GM21786 (cell line): Measurements from ENCODE around the gene RCAN2.

Experiments
- ATAC-seq: cut with Tn5 transposase; IDR thresholded peaks from one replicate; pipeline ENCODE4 v1.9.1; 2021; ENCODE audit not compliant: unreplicated experiment

The RCAN2 gene

DNA sequence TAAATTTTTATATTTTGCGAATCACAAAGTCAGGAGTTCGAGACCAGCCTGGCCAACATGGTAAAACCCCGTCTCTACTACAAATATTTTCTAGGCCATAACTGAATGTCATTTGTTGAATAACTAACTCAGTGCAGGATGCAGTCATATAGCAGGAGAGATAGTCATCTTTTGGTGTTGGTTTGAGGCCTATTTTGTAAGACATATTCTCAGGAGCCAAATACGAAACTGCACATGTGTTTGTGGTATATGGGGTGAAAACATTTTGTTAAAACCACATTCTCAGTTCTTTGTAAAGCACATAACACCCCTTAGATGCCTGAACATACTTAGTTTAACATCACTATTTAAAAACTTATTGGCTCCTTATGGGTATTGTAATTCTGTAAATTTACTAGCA lies 315.8 kb downstream of the RCAN2 start:
- ATAC-seq, result peak; percentile 74

DNA sequence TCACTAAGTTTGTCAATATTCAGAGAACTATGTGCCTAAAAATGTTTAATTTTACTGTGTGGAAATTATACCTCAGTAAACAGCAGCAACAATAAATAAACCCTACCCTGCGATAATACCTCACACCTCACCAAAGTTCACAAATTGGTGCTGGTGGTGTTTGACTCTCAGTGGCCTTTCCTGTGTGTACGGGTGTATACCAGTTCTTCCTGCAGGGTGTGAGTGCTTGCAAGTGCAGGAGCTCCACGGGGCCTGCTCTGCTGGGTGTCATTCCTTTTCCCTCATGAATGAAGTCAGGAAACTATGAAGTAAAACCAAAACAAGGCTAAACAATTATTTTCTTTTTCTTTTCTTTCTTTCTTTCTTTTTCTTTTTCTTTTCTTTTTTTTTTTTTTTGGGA lies 316.3 kb downstream of the RCAN2 start:
- no peak for ATAC-seq

DNA sequence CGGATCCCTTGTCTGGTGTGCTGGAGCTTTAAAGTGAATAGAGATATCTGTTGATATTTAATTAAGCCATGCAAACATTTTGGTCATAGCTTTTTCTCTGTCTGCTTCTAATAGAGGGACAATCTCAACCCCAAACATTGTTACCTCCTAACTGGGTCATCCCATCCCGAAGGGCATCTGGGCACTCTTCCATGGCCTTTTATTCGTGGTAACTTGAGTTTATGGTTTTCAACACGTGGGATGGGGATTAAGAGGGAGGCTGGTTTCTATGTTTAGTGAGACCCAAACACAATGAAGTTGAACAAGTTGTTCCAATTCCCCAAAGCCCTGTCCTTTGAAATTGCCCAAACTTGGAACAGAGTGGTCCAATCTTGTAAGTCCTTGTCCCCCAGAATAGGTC lies 319.1 kb downstream of the RCAN2 start:
- no peak for ATAC-seq
